ENCODE measurements around the gene PLXNA4.

Gene PLXNA4

GRCh38 chr7:132091706-132092105, 484.6 kb downstream of the PLXNA4 start:
- no peak for TF ChIP-seq CTCF (IDR thresholded peaks at IDR 0.05; ENCODE audit: low read depth, low read length, missing control alignments)
- H3K4me3 ChIP-seq (ENCODE audit: low read depth, low read length) = no peak overlapping the region
- DNase-seq (ENCODE audit: low read depth) = no peak

GRCh38 chr7:132090444-132090843, 485.8 kb downstream of the PLXNA4 start:
- no peak for DNase-seq (ENCODE audit: low read depth)
- no peak overlapping the region for H3K4me3 ChIP-seq (ENCODE audit: low read depth, low read length)
- no peak for TF ChIP-seq CTCF (IDR thresholded peaks at IDR 0.05; ENCODE audit: low read depth, low read length, missing control alignments)

- TF ChIP-seq CTCF (IDR thresholded peaks at IDR 0.05; ENCODE audit: low read depth, low read length, missing control alignments) = no peak
- H3K4me3 ChIP-seq (ENCODE audit: low read depth, low read length) = no peak overlapping the region
- DNase-seq (ENCODE audit: low read depth) = no peak
These were observed 486.9 kb downstream of the PLXNA4 start for GRCh38 chr7:132089356-132089755.

GRCh38 chr7:132087421-132087820, 488.8 kb downstream of the PLXNA4 start:
- no peak for DNase-seq (ENCODE audit: low read depth)

GRCh38 chr7:132084776-132085388, 491.4 kb downstream of the PLXNA4 start:
- no peak for TF ChIP-seq CTCF (IDR thresholded peaks at IDR 0.05; ENCODE audit: low read depth, low read length, missing control alignments)
- DNase-seq (ENCODE audit: low read depth) = no peak

More at GRCh38 chr7:132087421-132087820, 488.8 kb downstream of the PLXNA4 start:
- TF ChIP-seq CTCF (IDR thresholded peaks at IDR 0.05; ENCODE audit: low read depth, low read length, missing control alignments) = no peak
- H3K4me3 ChIP-seq (ENCODE audit: low read depth, low read length) = no peak overlapping the region

GRCh38 chr7:132083537-132084123, 492.6 kb downstream of the PLXNA4 start:
- no peak for DNase-seq (ENCODE audit: low read depth)

More at GRCh38 chr7:132084776-132085388, 491.4 kb downstream of the PLXNA4 start:
- no peak overlapping the region for H3K4me3 ChIP-seq (ENCODE audit: low read depth, low read length)

More at GRCh38 chr7:132083537-132084123, 492.6 kb downstream of the PLXNA4 start:
- H3K4me3 ChIP-seq (ENCODE audit: low read depth, low read length) = no peak overlapping the region
- no peak for TF ChIP-seq CTCF (IDR thresholded peaks at IDR 0.05; ENCODE audit: low read depth, low read length, missing control alignments)
